Endothelial cell of umbilical vein (primary cell): ENCODE results near the gene STAB2. TPM values are rescaled to one million over a fixed set of nuclear protein-coding genes. Genes with fewer than 3 reads are reported as not detected.

Source experiments
- BruUV-seq: library from RNA; stranded (reverse); fragments of 400-500 nt; replicated peaks from 2 replicates; lab custom pipeline; 2021; lab: Mats Ljungman, UMichigan
- CTCF ChIA-PET: fragments of 300-600, 350-600 bp; sonication (Branson Sonifier 250); formaldehyde crosslinking; loops from one replicate; lab custom pipeline; 2021; ENCODE audit warnings: antibody characterized with exemption, inconsistent platforms; lab: Charles Lee
- POLR2A ChIA-PET: fragments of 300-600, 350-600 bp; sonication (Branson Sonifier 250); formaldehyde crosslinking; loops from one replicate; lab custom pipeline; 2021; ENCODE audit warnings: antibody characterized with exemption, inconsistent platforms; lab: Charles Lee
- DNase-seq: peaks from one replicate; pipeline ENCODE4 v3.0.0-alpha.2; 2011; ENCODE audit warnings: low read depth, low spot score
- FAIRE-seq: peaks from 2 replicates; lab custom pipeline; 2011; peaks lifted over from hg19 to GRCh38; lab: Jason Lieb, UNC
- H2AFZ ChIP-seq: 2 replicates; pipeline ENCODE4 v1.6.0; 2012; ENCODE audit warnings: low read depth, low read length, control low read depth, inconsistent platforms
- H3K27ac ChIP-seq: 2 replicates; pipeline ENCODE4 v1.5.1; 2011; ENCODE audit warnings: low read depth, mild to moderate bottlenecking, control low read depth, low read length, moderate library complexity; ENCODE audit not compliant: insufficient read depth
- H3K27me3 ChIP-seq, 2 experiments: 2 replicates each; pipeline versions ENCODE4 v1.6.0 to v1.6.1; 2011; ENCODE audit warnings: low read length in 2 of 2, mixed read lengths in 1 of 2; ENCODE audit not compliant: control insufficient read depth in 2 of 2, insufficient read depth in 2 of 2
- H3K36me3 ChIP-seq, 2 experiments: 2 replicates in 1 of 2; 3 replicates in 1 of 2; pipeline ENCODE4 v1.5.1; 2011; ENCODE audit warnings: low read length in 2 of 2, mild to moderate bottlenecking in 1 of 2, moderate library complexity in 1 of 2; ENCODE audit not compliant: control insufficient read depth in 2 of 2, insufficient read depth in 2 of 2; ENCODE audit errors: extremely low read depth in 1 of 2
- H3K4me1 ChIP-seq: 3 replicates; pipeline ENCODE4 v1.5.1; 2011; ENCODE audit warnings: mild to moderate bottlenecking, low read length; ENCODE audit not compliant: control insufficient read depth, insufficient read depth; ENCODE audit errors: extremely low read depth
- H3K4me2 ChIP-seq: 2 replicates; pipeline ENCODE4 v1.6.1; 2011; ENCODE audit warnings: low read length, control low read depth, mixed read lengths; ENCODE audit not compliant: insufficient read depth
- H3K4me3 ChIP-seq, 3 experiments: fragments of 200-600 bp in 1 of 3; sonication (generic), shearing (Covaris generic) in 1 of 3; replicated peaks in 1 of 3; 2 replicates each; pipeline ENCODE4 v1.5.1; 2011 to 2016; ENCODE audit warnings: control low read depth in 3 of 3, low read length in 3 of 3, mild to moderate bottlenecking in 2 of 3, inconsistent platforms in 1 of 3, low read depth in 1 of 3, moderate library complexity in 1 of 3; ENCODE audit not compliant: insufficient read depth in 1 of 3
- H3K79me2 ChIP-seq: 2 replicates; pipeline ENCODE4 v1.6.0; 2012; ENCODE audit warnings: low read length, inconsistent platforms; ENCODE audit not compliant: control insufficient read depth, insufficient read depth
- H3K9ac ChIP-seq: replicated peaks from 2 replicates; pipeline ENCODE3; 2011; ENCODE audit warnings: low read length, control low read depth; ENCODE audit not compliant: insufficient read depth; ENCODE audit errors: extremely low read depth
- H3K9me1 ChIP-seq: replicated peaks from 3 replicates; pipeline ENCODE4 v1.6.0; 2011; ENCODE audit warnings: mild to moderate bottlenecking, low read length; ENCODE audit not compliant: control insufficient read depth, insufficient read depth; ENCODE audit errors: extremely low read depth
- H3K9me3 ChIP-seq: replicated peaks from 2 replicates; pipeline ENCODE4 v1.5.1; 2012; ENCODE audit warnings: low read length, inconsistent platforms; ENCODE audit not compliant: control insufficient read depth, insufficient read depth
- H4K20me1 ChIP-seq: replicated peaks from 2 replicates; pipeline ENCODE3; 2011; ENCODE audit warnings: mild to moderate bottlenecking, low read length; ENCODE audit not compliant: control insufficient read depth, insufficient read depth; ENCODE audit errors: extremely low read depth
- CTCF ChIP-seq, 2 donors: IDR thresholded peaks; 1 replicate in 1 of 2; 2 replicates in 1 of 2; pipeline ENCODE4 v1.5.1; 2011; ENCODE audit warnings: low read length in 2 of 2, mild to moderate bottlenecking in 2 of 2, moderate library complexity in 2 of 2, control low read depth in 1 of 2, inconsistent platforms in 1 of 2, low read depth in 1 of 2; ENCODE audit not compliant: insufficient read depth in 1 of 2; ENCODE audit errors: extremely low read depth in 1 of 2
- EZH2 ChIP-seq: IDR thresholded peaks from 2 replicates; pipeline ENCODE4 v1.6.1; 2012; ENCODE audit warnings: borderline replicate concordance, low read depth, mild to moderate bottlenecking, moderate library complexity, low read length, inconsistent platforms; ENCODE audit not compliant: severe bottlenecking
- FOS ChIP-seq: IDR thresholded peaks from 2 replicates; pipeline ENCODE4 v1.6.1; 2011; ENCODE audit warnings: mild to moderate bottlenecking, low read length, moderate library complexity, borderline replicate concordance; ENCODE audit not compliant: insufficient read depth
- GATA2 ChIP-seq: IDR thresholded peaks from 2 replicates; pipeline ENCODE4 v1.7.0; 2011; ENCODE audit warnings: low read depth, mild to moderate bottlenecking, moderate library complexity, mixed read lengths, low read length; ENCODE audit not compliant: insufficient read length, insufficient read depth
- JUN ChIP-seq: IDR thresholded peaks from 2 replicates; pipeline ENCODE4 v1.6.1; 2011; ENCODE audit warnings: borderline replicate concordance, low read depth; ENCODE audit not compliant: insufficient read length, insufficient read depth
- MYC ChIP-seq: IDR thresholded peaks from one replicate; pipeline ENCODE4 v1.6.1; 2011; ENCODE audit warnings: mild to moderate bottlenecking, low read depth, low read length
- POLR2A ChIP-seq: IDR thresholded peaks from 2 replicates; pipeline ENCODE4 v1.6.1; 2012; ENCODE audit warnings: low read depth, mild to moderate bottlenecking, control low read depth, low read length
- POLR2AphosphoS5 ChIP-seq: IDR thresholded peaks from 2 replicates; pipeline ENCODE4 v1.6.1; 2012; ENCODE audit warnings: low read depth, mild to moderate bottlenecking, control low read depth, low read length, moderate library complexity; ENCODE audit not compliant: insufficient read depth
- dilution Hi-C: fragments of 300-500 bp; cut with MboI; formaldehyde crosslinking; loops from one replicate; pipeline ENCODE4 v1.15.0; 2019; ENCODE audit warnings: low sequenced_read_pairs; ENCODE audit not compliant: extremely low pct_ligation_motif_present
- intact Hi-C: fragments of 100-400 bp; cut with micrococcal nuclease; formaldehyde crosslinking; loops from one replicate; pipeline ENCODE4 v1.10.0; 2022
- polyA plus RNA-seq, 4 experiments: library from polyadenylated mRNA; depleted of rRNA in 3 of 4; stranded (reverse) in 3 of 4; unstranded in 1 of 4; fragments of >200 nt; gene quantifications; 2 replicates each; pipeline versions ENCODE4 v1.2.1 to v1.2.3, GENCODE V29; 2011 to 2012; ENCODE audit warnings: missing spikeins in 1 of 4
- total RNA-seq: library from RNA; stranded (reverse); gene quantifications from 2 replicates; pipeline ENCODE4 v1.2.3, GENCODE V29; 2021
- TF ChIP-seq, protein P1 (sequence below): IDR thresholded peaks from 2 replicates; pipeline ENCODE4 v1.6.1; 2011; ENCODE audit not compliant: insufficient read depth, insufficient read length

The STAB2 gene
- total and polyA plus RNA-seq, 2 donors (not counting 3 experiments of a cell fraction or from before 2014, with no cell fraction given) = 0.01 TPM; not detected in 1

- H3K36me3 ChIP-seq = no peaks in the 10 kb centered on the region
- CTCF ChIA-PET = no interaction called here
- no peaks in the 10 kb centered on the region for H3K9me1 ChIP-seq
- TF ChIP-seq GATA2 (no peak), POLR2AphosphoS5 (no peak), POLR2A (no peak), EZH2 (no peak), MYC (no peak), JUN (no peak), CTCF (IDR thresholded peaks at IDR 0.05; ENCODE audit: extremely low read depth in 1 of 2, insufficient read depth in 1 of 2, low read depth in 1 of 2, low read length in 2 of 2) (no peak), FOS (no peak)
- TF ChIP-seq, protein P1, sequence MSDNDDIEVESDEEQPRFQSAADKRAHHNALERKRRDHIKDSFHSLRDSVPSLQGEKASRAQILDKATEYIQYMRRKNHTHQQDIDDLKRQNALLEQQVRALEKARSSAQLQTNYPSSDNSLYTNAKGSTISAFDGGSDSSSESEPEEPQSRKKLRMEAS = no peak
- H3K4me1 ChIP-seq = no peaks in the 10 kb centered on the region
- H3K79me2 ChIP-seq = no peaks in the 10 kb centered on the region
- no peak for FAIRE-seq
- H3K27ac ChIP-seq = no peak overlapping the region
- H4K20me1 ChIP-seq = no peaks in the 10 kb centered on the region
- DNase-seq = no peak
- no peaks in the 10 kb centered on the region for H3K9me3 ChIP-seq
- H3K27me3 ChIP-seq = peaks cover 7 to 13% of the 10 kb centered on the region in 2 experiments
- dilution Hi-C loops = no loop called here
- intact Hi-C loops = no loop called here
- no peak overlapping the region for H3K9ac ChIP-seq
- BruUV-seq = no TSS peak
- no peak overlapping the region for H2AFZ ChIP-seq
- POLR2A ChIA-PET = no interaction called here
- H3K4me3 ChIP-seq = no peak overlapping the region
- H3K4me2 ChIP-seq = no peak overlapping the region
These were observed 17.8 kb upstream of the STAB2 start for GRCh38 chr12:103569278-103569677.
